ENCODE data around the gene NDST1.
A peak's percentile ranks its signal among the peaks of the same experiment; 100 is the strongest.

The NDST1 gene

DNA sequence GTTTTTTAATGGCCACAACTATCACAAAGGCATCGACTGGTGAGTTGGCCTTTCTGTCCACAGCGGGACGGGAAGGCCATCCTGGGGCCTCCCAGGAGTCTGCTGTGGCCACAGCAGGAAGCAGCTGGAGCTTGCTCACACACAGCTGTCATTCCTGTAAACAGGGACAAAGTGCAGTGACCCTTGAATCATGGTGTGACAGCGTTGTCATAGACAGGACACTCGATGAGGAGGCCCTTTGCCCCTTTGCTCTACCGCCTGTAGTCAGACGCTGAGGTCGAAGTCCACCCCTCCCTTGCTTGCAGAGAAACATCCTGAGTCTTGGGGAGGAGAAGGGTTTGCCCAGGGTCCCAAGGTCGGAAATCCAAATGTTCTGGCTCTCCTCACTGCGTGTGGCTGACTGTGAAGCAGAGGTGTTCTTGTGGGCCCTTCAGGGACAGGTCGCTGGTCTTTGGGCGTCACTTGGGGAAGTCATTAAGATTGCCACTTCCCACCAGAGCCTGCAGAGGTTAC, 35.1 kb downstream of the NDST1 start:
- TF ChIP-seq, protein P1, sequence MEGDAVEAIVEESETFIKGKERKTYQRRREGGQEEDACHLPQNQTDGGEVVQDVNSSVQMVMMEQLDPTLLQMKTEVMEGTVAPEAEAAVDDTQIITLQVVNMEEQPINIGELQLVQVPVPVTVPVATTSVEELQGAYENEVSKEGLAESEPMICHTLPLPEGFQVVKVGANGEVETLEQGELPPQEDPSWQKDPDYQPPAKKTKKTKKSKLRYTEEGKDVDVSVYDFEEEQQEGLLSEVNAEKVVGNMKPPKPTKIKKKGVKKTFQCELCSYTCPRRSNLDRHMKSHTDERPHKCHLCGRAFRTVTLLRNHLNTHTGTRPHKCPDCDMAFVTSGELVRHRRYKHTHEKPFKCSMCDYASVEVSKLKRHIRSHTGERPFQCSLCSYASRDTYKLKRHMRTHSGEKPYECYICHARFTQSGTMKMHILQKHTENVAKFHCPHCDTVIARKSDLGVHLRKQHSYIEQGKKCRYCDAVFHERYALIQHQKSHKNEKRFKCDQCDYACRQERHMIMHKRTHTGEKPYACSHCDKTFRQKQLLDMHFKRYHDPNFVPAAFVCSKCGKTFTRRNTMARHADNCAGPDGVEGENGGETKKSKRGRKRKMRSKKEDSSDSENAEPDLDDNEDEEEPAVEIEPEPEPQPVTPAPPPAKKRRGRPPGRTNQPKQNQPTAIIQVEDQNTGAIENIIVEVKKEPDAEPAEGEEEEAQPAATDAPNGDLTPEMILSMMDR (IDR thresholded peaks at IDR 0.05; ENCODE audit: insufficient read depth, missing control alignments), result no peak
- no peak for DNase-seq (ENCODE audit: insufficient read length, low spot score)
- FAIRE-seq, result no peak

DNA sequence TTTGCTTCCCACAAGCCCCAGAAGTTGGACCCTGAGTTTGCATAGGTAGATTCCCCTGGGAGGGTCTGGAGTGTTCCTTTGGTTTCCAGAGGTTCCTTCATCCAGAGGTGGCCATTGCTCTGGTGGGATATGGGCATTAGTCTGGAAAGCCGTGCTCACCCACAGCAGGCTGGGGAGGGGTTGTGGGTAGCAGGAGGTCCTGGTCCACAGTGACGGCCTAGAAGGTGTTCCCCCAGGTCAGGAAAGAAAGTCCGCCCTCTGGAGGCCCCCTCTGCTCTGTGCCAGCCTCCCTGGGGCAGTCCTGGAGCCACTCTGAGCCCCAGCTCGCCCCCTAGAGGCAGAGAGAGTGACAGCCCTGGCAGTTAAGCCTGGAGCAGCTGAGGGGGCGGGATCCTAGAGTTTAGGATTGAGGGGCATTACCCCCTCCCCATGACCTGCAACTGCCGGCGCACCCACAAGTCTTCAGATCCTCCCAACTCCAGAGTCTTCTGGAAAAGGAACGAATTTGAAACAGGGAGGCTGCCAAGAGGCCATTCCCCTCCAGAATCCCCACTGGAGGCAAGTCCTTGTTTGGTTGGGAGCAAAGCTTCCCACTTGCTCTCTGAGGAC, 36.8 kb downstream of the NDST1 start:
- FAIRE-seq (no peak), DNase-seq (ENCODE audit: insufficient read length, low spot score) (peak; percentile 97)
- TF ChIP-seq, protein P1 (IDR thresholded peaks at IDR 0.05; ENCODE audit: insufficient read depth, missing control alignments), result peak; percentile 94

DNA sequence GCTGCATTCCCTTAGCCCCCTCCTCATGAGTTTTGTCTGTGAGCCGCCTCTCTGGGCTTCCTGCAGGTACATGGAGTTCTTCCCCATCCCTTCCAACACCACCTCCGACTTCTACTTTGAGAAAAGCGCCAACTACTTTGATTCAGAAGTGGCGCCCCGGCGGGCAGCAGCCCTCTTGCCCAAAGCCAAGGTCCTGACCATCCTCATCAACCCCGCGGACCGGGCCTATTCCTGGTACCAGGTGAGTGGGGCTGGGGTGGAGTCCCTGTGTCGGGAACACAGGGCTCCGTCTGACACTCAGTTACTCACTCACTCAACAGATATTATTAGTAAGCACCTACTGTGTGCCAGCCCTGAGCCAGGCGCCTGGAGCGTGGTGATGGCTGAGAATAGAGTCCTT, 37.3 kb downstream of the NDST1 start:
- no peak for DNase-seq (ENCODE audit: insufficient read length, low spot score)
- TF ChIP-seq, protein P1 (IDR thresholded peaks at IDR 0.05; ENCODE audit: insufficient read depth, missing control alignments), result no peak
- no peak for FAIRE-seq

DNA sequence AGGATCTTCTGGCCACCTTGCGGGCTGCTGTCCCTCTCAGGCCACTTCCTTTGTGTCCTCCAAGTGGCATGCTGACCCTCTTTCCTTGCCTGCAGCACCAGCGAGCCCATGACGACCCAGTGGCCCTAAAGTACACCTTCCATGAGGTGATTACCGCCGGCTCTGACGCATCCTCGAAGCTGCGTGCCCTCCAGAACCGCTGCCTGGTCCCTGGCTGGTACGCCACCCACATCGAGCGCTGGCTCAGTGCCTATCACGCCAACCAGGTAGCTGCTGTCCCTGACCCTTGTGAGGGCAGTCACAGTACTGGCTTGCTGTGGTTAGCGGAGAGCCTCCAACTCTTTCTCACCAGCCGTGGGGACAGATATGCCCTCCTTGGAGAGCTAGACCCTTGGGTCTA, 40.2 kb downstream of the NDST1 start:
- FAIRE-seq, result no peak
- TF ChIP-seq, protein P1 (IDR thresholded peaks at IDR 0.05; ENCODE audit: insufficient read depth, missing control alignments), result no peak
- no peak for DNase-seq (ENCODE audit: insufficient read length, low spot score)

DNA sequence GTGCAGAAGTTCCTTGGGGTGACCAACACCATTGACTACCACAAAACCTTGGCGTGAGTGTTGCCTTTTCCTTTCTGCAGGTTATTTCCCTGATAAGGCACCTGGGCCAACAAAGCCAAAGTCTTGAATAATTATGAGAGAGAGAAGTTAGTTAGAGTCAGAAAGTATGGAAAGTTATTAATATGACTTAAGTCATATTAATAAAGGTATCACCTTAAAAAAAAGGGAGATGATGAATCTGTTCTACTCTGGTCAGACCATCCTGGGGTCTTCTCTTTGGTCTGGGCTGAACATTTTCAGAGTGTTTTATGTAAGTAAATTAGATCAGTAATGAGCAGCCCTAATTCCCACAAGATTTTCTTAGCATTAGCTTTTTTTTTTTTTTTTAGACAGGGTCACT, 41.8 kb downstream of the NDST1 start:
- no peak for DNase-seq (ENCODE audit: insufficient read length, low spot score)
- TF ChIP-seq, protein P1 (IDR thresholded peaks at IDR 0.05; ENCODE audit: insufficient read depth, missing control alignments), result no peak
- FAIRE-seq, result no peak

DNA sequence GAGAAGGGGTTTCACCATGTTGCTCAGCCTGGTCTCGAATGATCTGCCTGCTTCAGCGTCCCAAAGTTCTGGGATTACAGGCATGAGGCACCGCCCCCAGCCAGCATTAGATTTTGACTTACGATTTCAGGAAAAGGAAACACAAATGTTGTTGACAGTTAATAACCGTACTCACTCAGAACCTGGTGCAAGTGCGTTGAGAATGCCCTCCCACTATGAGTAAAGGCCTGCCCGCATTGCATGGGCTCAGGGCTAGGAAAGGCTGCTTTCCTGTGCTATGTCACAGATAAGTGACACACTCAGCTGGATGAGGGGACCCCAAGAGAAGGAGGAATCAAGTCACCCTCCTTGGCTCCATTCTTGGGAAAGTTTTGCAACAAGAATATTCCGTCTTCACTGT, 42.4 kb downstream of the NDST1 start:
- no peak for FAIRE-seq
- no peak for DNase-seq (ENCODE audit: insufficient read length, low spot score)
- TF ChIP-seq, protein P1 (IDR thresholded peaks at IDR 0.05; ENCODE audit: insufficient read depth, missing control alignments), result no peak

DNA sequence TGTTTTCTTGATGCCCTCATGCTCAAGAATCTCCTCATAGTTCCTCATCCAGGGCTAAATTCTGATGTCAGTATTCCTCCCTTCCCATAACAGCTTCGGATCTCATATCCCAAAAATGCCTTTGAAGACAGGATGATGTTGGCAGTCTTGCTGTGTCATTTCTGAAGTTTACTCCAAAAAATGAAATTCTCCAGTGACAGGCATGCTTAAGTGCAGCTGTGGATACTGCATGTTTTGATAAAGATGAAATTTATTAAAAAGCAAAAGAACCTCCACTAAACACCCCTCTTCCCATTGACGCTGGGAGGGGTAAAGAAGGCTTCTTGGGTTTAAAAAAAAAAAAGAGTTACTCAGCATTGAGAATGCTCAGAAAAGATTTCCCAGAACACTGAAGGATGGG, 43.1 kb downstream of the NDST1 start:
- FAIRE-seq (no peak), DNase-seq (ENCODE audit: insufficient read length, low spot score) (no peak)
- TF ChIP-seq, protein P1 (IDR thresholded peaks at IDR 0.05; ENCODE audit: insufficient read depth, missing control alignments), result no peak

All from D721Med (cell line).